ENCODE measurements around the gene COL5A1.

COL5A1 gene

GRCh38 chr9:134693011-134693410 lies 51.4 kb downstream of the COL5A1 start:
- no peak overlapping the region for H3K9ac ChIP-seq (ENCODE audit: low read depth, low read length)
- H3K9me3 ChIP-seq (ENCODE audit: insufficient read depth, low read length, severe bottlenecking): no peaks in the 10 kb centered on the region
- H3K36me3 ChIP-seq (ENCODE audit: insufficient read depth, low read length): no peaks in the 10 kb centered on the region
- no peak for TF ChIP-seq CTCF (IDR thresholded peaks at IDR 0.05; ENCODE audit: borderline replicate concordance, extremely low read depth, low read length, poor library complexity, severe bottlenecking)
- TF ChIP-seq EZH2 (IDR thresholded peaks at IDR 0.05; ENCODE audit: borderline replicate concordance, low read depth, low read length, severe bottlenecking): no peak
- no peak overlapping the region for H3K4me2 ChIP-seq (ENCODE audit: insufficient read depth, low read length)
- DNase-seq (peak; percentile 42), ATAC-seq (ENCODE audit: insufficient read depth, low read depth) (peak; percentile 93)
- no peak overlapping the region for H3K4me3 ChIP-seq (ENCODE audit: low read depth in 1 of 2, low read length in 2 of 2)
- no peaks in the 10 kb centered on the region; the same call in 1 of the 2 replicates for H4K20me1 ChIP-seq (ENCODE audit: insufficient read depth, low read length)
- H3K4me1 ChIP-seq (ENCODE audit: insufficient read depth, low read length): peaks cover 7% of the 10 kb centered on the region
- no peaks in the 10 kb centered on the region for H3K27me3 ChIP-seq (ENCODE audit: insufficient read depth, low read length, poor library complexity)
- H3K27ac ChIP-seq (ENCODE audit: low read length): no peak overlapping the region
- no peaks in the 10 kb centered on the region for H3K79me2 ChIP-seq (ENCODE audit: insufficient read depth, low read length)
- H2AFZ ChIP-seq (ENCODE audit: low read depth, low read length): no peak overlapping the region

- no peak overlapping the region for H3K4me2 ChIP-seq (ENCODE audit: insufficient read depth, low read length)
- H3K4me3 ChIP-seq (ENCODE audit: low read depth in 1 of 2, low read length in 2 of 2): no peak overlapping the region
- no peak overlapping the region for H3K9ac ChIP-seq (ENCODE audit: low read depth, low read length)
- no peaks in the 10 kb centered on the region for H3K79me2 ChIP-seq (ENCODE audit: insufficient read depth, low read length)
- ATAC-seq (ENCODE audit: insufficient read depth, low read depth) (no peak), DNase-seq (no peak)
- no peaks in the 10 kb centered on the region for H3K27me3 ChIP-seq (ENCODE audit: insufficient read depth, low read length, poor library complexity)
- peaks cover 7% of the 10 kb centered on the region for H3K4me1 ChIP-seq (ENCODE audit: insufficient read depth, low read length)
- no peak overlapping the region for H3K27ac ChIP-seq (ENCODE audit: low read length)
- no peaks in the 10 kb centered on the region for H3K9me3 ChIP-seq (ENCODE audit: insufficient read depth, low read length, severe bottlenecking)
- H3K36me3 ChIP-seq (ENCODE audit: insufficient read depth, low read length): no peaks in the 10 kb centered on the region
- no peak overlapping the region for H2AFZ ChIP-seq (ENCODE audit: low read depth, low read length)
- TF ChIP-seq CTCF (IDR thresholded peaks at IDR 0.05; ENCODE audit: borderline replicate concordance, extremely low read depth, low read length, poor library complexity, severe bottlenecking): no peak
- TF ChIP-seq EZH2 (IDR thresholded peaks at IDR 0.05; ENCODE audit: borderline replicate concordance, low read depth, low read length, severe bottlenecking): no peak
- H4K20me1 ChIP-seq (ENCODE audit: insufficient read depth, low read length): no peaks in the 10 kb centered on the region; the same call in 1 of the 2 replicates
Measured at GRCh38 chr9:134693641-134694367, 52.2 kb downstream of the COL5A1 start.

- no peaks in the 10 kb centered on the region for H3K27me3 ChIP-seq (ENCODE audit: insufficient read depth, low read length, poor library complexity)
- H3K27ac ChIP-seq (ENCODE audit: low read length): no peak overlapping the region
- H3K9me3 ChIP-seq (ENCODE audit: insufficient read depth, low read length, severe bottlenecking): no peaks in the 10 kb centered on the region
- H3K4me1 ChIP-seq (ENCODE audit: insufficient read depth, low read length): peaks cover 7% of the 10 kb centered on the region
- H3K36me3 ChIP-seq (ENCODE audit: insufficient read depth, low read length): no peaks in the 10 kb centered on the region
- no peak overlapping the region for H2AFZ ChIP-seq (ENCODE audit: low read depth, low read length)
- no peaks in the 10 kb centered on the region; the same call in 1 of the 2 replicates for H4K20me1 ChIP-seq (ENCODE audit: insufficient read depth, low read length)
- no peak overlapping the region for H3K4me2 ChIP-seq (ENCODE audit: insufficient read depth, low read length)
- DNase-seq (no peak), ATAC-seq (ENCODE audit: insufficient read depth, low read depth) (no peak)
- no peak overlapping the region for H3K9ac ChIP-seq (ENCODE audit: low read depth, low read length)
- no peak overlapping the region for H3K4me3 ChIP-seq (ENCODE audit: low read depth in 1 of 2, low read length in 2 of 2)
- TF ChIP-seq EZH2 (IDR thresholded peaks at IDR 0.05; ENCODE audit: borderline replicate concordance, low read depth, low read length, severe bottlenecking) (no peak), CTCF (IDR thresholded peaks at IDR 0.05; ENCODE audit: borderline replicate concordance, extremely low read depth, low read length, poor library complexity, severe bottlenecking) (no peak)
- no peaks in the 10 kb centered on the region for H3K79me2 ChIP-seq (ENCODE audit: insufficient read depth, low read length)
Measured at GRCh38 chr9:134694368-134694665, 52.7 kb downstream of the COL5A1 start.

Data from DND-41 (cell line).